SK-N-SH treated with all-trans-retinoic acid at 6 μM for 48 hours (cell line): ENCODE measurements around the gene ETV1.

Experiments
- ATAC-seq: fragments of 200-7000 bp; cut with Tn5 transposase; 3 replicates; pipeline ENCODE4 v1.9.1; 2020; ENCODE audit warnings: mild to moderate bottlenecking, moderate library complexity
- ARNTL ChIP-seq: fragments of 450-650 bp; formaldehyde crosslinking; IDR thresholded peaks from 2 replicates; pipeline ENCODE4 v1.5.0; 2020; ENCODE audit warnings: low read depth, mild to moderate bottlenecking, moderate library complexity, borderline replicate concordance
- BACH2 ChIP-seq: fragments of 250-450 bp; sonication (Bioruptor Pico); IDR thresholded peaks from 2 replicates; pipeline ENCODE4 v1.9.0; 2021; ENCODE audit warnings: mild to moderate bottlenecking, borderline replicate concordance
- CSDC2 ChIP-seq: fragments of 250-450 bp; sonication (Bioruptor Pico); IDR thresholded peaks from 2 replicates; pipeline ENCODE4 v1.5.0; 2020; ENCODE audit warnings: mild to moderate bottlenecking, moderate library complexity
- GLIS3 ChIP-seq: fragments of 250-450 bp; sonication (Bioruptor Pico); IDR thresholded peaks from 2 replicates; pipeline ENCODE4 v1.5.0; 2020; ENCODE audit warnings: mild to moderate bottlenecking, moderate library complexity
- ISL1 ChIP-seq: fragments of 250-450 bp; sonication (Bioruptor Pico); IDR thresholded peaks from 2 replicates; pipeline ENCODE4 v2.1.2; 2022; ENCODE audit warnings: mild to moderate bottlenecking, moderate library complexity
- OSR1 ChIP-seq: fragments of 250-450 bp; sonication (Bioruptor Pico); IDR thresholded peaks from 2 replicates; pipeline ENCODE4 v1.8.0; 2022; ENCODE audit warnings: moderate library complexity, mild to moderate bottlenecking, inconsistent platforms
- PPARA ChIP-seq: fragments of 250-450 bp; sonication (Bioruptor Pico); IDR thresholded peaks from 2 replicates; pipeline ENCODE4 v1.5.0; 2020; ENCODE audit warnings: mild to moderate bottlenecking, borderline replicate concordance
- RARB ChIP-seq: fragments of 250-450 bp; sonication (Bioruptor Pico); IDR thresholded peaks from 2 replicates; pipeline ENCODE4 v1.8.0; 2021; ENCODE audit warnings: mild to moderate bottlenecking, moderate library complexity
- SNAI2 ChIP-seq: fragments of 250-450 bp; sonication (Bioruptor Pico); IDR thresholded peaks from 2 replicates; pipeline ENCODE4 v1.5.0; 2020; ENCODE audit warnings: mild to moderate bottlenecking, moderate library complexity
- TCF4 ChIP-seq: fragments of 250-450 bp; sonication (Bioruptor Pico); IDR thresholded peaks from 2 replicates; pipeline ENCODE4 v1.8.0; 2021; ENCODE audit warnings: mild to moderate bottlenecking, moderate library complexity, borderline replicate concordance
- TOX ChIP-seq: fragments of 250-450 bp; sonication (Bioruptor Pico); IDR thresholded peaks from 2 replicates; pipeline ENCODE4 v1.8.0; 2021; ENCODE audit warnings: mild to moderate bottlenecking, moderate library complexity, borderline replicate concordance
- ZC3H10 ChIP-seq: fragments of 250-450 bp; sonication (Bioruptor Pico); IDR thresholded peaks from 2 replicates; pipeline ENCODE4 v1.5.1; 2021; ENCODE audit warnings: mild to moderate bottlenecking, moderate library complexity
- ZFP3 ChIP-seq: fragments of 250-450 bp; sonication (Bioruptor Pico); IDR thresholded peaks from 2 replicates; pipeline ENCODE4 v1.5.0; 2020; ENCODE audit warnings: mild to moderate bottlenecking, moderate library complexity
- ZFP30 ChIP-seq: fragments of 450-650 bp; formaldehyde crosslinking; IDR thresholded peaks from 2 replicates; pipeline ENCODE4 v1.5.0; 2022; ENCODE audit warnings: mild to moderate bottlenecking, moderate library complexity
- ZNF565 ChIP-seq: fragments of 450-650 bp; formaldehyde crosslinking; conservative IDR thresholded peaks from 2 replicates; pipeline ENCODE4 v1.5.0; 2020; ENCODE audit warnings: low read depth, mild to moderate bottlenecking, moderate library complexity
- ZNF70 ChIP-seq: fragments of 450-650 bp; formaldehyde crosslinking; IDR thresholded peaks from 2 replicates; pipeline ENCODE4 v1.5.0; 2020; ENCODE audit warnings: mild to moderate bottlenecking, moderate library complexity
- ZNF8 ChIP-seq: fragments of 450-650 bp; formaldehyde crosslinking; IDR thresholded peaks from 2 replicates; pipeline ENCODE4 v1.5.0; 2020; ENCODE audit warnings: mild to moderate bottlenecking, moderate library complexity
- TF ChIP-seq, protein P1 (sequence below): fragments of 250-450 bp; sonication (Bioruptor Pico); IDR thresholded peaks from 2 replicates; pipeline ENCODE4 v1.5.0; 2020; ENCODE audit warnings: mild to moderate bottlenecking, moderate library complexity
- TF ChIP-seq, protein P2 (sequence below): fragments of 250-450 bp; sonication (Bioruptor Pico); IDR thresholded peaks from 2 replicates; pipeline ENCODE4 v1.5.1; 2020; ENCODE audit warnings: low read depth, mild to moderate bottlenecking, moderate library complexity
- TF ChIP-seq, protein P3 (sequence below): fragments of 250-450 bp; sonication (Bioruptor Pico); IDR thresholded peaks from 2 replicates; pipeline ENCODE4 v1.8.0; 2020; ENCODE audit warnings: mild to moderate bottlenecking, moderate library complexity, borderline replicate concordance
- TF ChIP-seq, protein P4 (sequence below): fragments of 250-450 bp; sonication (Bioruptor Pico); IDR thresholded peaks from 2 replicates; pipeline ENCODE4 v1.5.1; 2021; ENCODE audit warnings: mild to moderate bottlenecking, moderate library complexity
- TF ChIP-seq, protein P5 (sequence below): fragments of 250-450 bp; sonication (Bioruptor Pico); IDR thresholded peaks from 2 replicates; pipeline ENCODE4 v1.8.0; 2021; ENCODE audit warnings: low read depth, mild to moderate bottlenecking, moderate library complexity, borderline replicate concordance

Gene ETV1

DNA sequence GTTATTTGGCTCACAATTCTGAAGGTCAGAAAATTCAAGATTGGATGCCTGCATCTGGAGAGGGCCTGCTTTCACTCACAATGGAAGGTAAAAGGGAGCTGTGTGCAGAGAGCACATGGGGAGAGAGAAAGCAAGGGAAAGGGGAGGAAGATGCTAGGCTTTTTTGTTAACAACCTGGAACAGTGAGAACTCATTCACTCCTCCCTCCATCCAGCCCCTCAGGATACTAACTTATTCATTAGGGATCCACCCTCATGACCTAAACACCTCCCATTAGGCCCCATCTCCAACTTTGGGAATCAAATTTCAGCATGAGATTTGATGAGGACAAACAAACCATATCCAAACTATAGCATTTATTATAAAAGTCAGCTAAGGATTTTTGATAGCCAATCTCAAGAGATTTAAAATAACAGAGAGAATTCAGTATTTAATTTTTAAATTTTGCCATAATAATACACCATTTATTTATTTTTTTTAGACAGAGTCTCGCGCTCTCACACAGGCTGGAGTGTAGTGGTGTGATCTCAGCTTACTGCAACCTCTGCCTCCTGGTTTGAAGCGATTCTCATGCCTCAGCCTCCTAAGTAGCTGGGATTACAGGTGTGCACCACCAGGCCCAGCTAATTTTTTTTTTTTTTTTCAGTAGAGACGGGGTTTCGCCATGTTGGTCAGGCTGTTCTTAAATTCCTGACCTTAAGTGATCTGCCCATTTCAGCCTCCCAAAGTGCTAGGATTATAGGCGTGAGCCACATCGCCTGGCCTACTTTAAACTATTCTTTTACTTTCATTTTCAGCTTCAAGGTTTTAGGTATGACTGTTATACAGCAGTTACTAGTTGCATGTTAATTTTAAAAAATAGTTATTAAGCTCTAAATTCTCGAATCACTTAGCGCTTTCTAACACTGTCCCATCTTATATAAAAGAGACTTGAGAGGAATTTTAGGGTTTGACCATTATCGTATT is 20.3 kb upstream of the ETV1 start:
- TF ChIP-seq, protein P1, sequence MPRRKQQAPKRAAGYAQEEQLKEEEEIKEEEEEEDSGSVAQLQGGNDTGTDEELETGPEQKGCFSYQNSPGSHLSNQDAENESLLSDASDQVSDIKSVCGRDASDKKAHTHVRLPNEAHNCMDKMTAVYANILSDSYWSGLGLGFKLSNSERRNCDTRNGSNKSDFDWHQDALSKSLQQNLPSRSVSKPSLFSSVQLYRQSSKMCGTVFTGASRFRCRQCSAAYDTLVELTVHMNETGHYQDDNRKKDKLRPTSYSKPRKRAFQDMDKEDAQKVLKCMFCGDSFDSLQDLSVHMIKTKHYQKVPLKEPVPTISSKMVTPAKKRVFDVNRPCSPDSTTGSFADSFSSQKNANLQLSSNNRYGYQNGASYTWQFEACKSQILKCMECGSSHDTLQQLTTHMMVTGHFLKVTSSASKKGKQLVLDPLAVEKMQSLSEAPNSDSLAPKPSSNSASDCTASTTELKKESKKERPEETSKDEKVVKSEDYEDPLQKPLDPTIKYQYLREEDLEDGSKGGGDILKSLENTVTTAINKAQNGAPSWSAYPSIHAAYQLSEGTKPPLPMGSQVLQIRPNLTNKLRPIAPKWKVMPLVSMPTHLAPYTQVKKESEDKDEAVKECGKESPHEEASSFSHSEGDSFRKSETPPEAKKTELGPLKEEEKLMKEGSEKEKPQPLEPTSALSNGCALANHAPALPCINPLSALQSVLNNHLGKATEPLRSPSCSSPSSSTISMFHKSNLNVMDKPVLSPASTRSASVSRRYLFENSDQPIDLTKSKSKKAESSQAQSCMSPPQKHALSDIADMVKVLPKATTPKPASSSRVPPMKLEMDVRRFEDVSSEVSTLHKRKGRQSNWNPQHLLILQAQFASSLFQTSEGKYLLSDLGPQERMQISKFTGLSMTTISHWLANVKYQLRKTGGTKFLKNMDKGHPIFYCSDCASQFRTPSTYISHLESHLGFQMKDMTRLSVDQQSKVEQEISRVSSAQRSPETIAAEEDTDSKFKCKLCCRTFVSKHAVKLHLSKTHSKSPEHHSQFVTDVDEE (CRISPR knock-in tag): no peak
- TF ChIP-seq ZFP30 (CRISPR knock-in tag) (no peak), CSDC2 (CRISPR knock-in tag) (no peak), TCF4 (CRISPR knock-in tag) (no peak), ZFP3 (CRISPR knock-in tag) (no peak), OSR1 (CRISPR knock-in tag) (no peak), BACH2 (CRISPR knock-in tag) (no peak), PPARA (CRISPR knock-in tag) (no peak), ARNTL (CRISPR knock-in tag) (no peak), ZC3H10 (no peak), GLIS3 (CRISPR knock-in tag) (no peak), ZNF565 (CRISPR knock-in tag) (no peak), RARB (CRISPR knock-in tag) (no peak), ZNF8 (CRISPR knock-in tag) (no peak)
- TF ChIP-seq, protein P2, sequence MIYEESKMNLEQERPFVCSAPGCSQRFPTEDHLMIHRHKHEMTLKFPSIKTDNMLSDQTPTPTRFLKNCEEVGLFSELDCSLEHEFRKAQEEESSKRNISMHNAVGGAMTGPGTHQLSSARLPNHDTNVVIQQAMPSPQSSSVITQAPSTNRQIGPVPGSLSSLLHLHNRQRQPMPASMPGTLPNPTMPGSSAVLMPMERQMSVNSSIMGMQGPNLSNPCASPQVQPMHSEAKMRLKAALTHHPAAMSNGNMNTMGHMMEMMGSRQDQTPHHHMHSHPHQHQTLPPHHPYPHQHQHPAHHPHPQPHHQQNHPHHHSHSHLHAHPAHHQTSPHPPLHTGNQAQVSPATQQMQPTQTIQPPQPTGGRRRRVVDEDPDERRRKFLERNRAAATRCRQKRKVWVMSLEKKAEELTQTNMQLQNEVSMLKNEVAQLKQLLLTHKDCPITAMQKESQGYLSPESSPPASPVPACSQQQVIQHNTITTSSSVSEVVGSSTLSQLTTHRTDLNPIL: no peak
- TF ChIP-seq, protein P3, sequence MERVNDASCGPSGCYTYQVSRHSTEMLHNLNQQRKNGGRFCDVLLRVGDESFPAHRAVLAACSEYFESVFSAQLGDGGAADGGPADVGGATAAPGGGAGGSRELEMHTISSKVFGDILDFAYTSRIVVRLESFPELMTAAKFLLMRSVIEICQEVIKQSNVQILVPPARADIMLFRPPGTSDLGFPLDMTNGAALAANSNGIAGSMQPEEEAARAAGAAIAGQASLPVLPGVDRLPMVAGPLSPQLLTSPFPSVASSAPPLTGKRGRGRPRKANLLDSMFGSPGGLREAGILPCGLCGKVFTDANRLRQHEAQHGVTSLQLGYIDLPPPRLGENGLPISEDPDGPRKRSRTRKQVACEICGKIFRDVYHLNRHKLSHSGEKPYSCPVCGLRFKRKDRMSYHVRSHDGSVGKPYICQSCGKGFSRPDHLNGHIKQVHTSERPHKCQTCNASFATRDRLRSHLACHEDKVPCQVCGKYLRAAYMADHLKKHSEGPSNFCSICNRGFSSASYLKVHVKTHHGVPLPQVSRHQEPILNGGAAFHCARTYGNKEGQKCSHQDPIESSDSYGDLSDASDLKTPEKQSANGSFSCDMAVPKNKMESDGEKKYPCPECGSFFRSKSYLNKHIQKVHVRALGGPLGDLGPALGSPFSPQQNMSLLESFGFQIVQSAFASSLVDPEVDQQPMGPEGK (CRISPR knock-in tag): no peak
- TF ChIP-seq, protein P4, sequence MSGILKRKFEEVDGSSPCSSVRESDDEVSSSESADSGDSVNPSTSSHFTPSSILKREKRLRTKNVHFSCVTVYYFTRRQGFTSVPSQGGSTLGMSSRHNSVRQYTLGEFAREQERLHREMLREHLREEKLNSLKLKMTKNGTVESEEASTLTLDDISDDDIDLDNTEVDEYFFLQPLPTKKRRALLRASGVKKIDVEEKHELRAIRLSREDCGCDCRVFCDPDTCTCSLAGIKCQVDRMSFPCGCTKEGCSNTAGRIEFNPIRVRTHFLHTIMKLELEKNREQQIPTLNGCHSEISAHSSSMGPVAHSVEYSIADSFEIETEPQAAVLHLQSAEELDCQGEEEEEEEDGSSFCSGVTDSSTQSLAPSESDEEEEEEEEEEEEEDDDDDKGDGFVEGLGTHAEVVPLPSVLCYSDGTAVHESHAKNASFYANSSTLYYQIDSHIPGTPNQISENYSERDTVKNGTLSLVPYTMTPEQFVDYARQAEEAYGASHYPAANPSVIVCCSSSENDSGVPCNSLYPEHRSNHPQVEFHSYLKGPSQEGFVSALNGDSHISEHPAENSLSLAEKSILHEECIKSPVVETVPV (CRISPR knock-in tag): no peak
- TF ChIP-seq, protein P5, sequence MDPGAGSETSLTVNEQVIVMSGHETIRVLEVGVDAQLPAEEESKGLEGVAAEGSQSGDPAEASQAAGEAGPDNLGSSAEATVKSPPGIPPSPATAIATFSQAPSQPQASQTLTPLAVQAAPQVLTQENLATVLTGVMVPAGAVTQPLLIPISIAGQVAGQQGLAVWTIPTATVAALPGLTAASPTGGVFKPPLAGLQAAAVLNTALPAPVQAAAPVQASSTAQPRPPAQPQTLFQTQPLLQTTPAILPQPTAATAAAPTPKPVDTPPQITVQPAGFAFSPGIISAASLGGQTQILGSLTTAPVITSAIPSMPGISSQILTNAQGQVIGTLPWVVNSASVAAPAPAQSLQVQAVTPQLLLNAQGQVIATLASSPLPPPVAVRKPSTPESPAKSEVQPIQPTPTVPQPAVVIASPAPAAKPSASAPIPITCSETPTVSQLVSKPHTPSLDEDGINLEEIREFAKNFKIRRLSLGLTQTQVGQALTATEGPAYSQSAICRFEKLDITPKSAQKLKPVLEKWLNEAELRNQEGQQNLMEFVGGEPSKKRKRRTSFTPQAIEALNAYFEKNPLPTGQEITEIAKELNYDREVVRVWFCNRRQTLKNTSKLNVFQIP (CRISPR knock-in tag): no peak
- TF ChIP-seq, all 23 proteins: peak for 0
- ATAC-seq: no peak

DNA sequence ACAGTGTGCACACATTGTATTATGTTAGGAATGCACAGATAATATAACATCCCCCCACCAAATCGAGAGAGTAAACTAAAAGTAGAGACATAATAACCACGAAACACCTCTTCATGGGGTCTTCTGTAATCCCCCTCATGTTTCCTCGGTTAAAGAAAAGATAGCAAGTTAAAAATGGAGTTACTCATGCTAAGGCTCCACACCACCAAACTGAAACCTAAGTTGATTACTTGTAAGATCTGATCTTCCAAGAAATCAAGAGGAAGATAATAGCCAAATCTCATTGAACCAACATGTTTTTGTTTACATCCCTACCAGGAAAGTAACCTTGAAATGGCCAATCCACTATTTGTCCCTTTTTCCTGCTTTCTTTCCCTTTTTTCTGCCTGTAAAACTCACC is 11.7 kb upstream of the ETV1 start:
- ATAC-seq: no peak
- TF ChIP-seq BACH2 (CRISPR knock-in tag) (no peak), OSR1 (CRISPR knock-in tag) (no peak), ZNF70 (CRISPR knock-in tag) (no peak), ZNF565 (CRISPR knock-in tag) (no peak), SNAI2 (CRISPR knock-in tag) (no peak), ZC3H10 (no peak)
- TF ChIP-seq, all 23 proteins: peak for 0

DNA sequence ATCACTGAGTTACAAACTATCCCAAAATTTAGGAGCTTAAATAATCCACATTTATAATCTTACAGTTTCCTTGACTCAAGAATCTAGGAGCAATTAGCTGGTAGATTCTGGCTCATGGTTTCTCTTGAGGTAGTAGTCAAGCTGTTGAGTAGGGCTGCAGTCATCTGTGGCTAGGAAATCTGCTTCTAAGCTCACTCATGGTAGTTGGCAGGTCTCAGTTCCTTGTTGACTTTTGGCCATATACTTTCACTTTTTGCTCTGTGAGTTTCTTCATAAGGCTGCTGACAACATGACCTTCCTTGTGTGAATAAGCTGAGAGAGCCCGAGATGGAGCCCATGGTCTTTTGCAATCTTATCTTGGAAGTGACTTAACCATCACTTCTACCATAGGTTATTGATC is 10.8 kb upstream of the ETV1 start:
- ATAC-seq: no peak
- TF ChIP-seq TCF4 (CRISPR knock-in tag) (no peak), ZNF8 (CRISPR knock-in tag) (no peak), ISL1 (CRISPR knock-in tag) (no peak), SNAI2 (CRISPR knock-in tag) (no peak), ZC3H10 (no peak), CSDC2 (CRISPR knock-in tag) (no peak), PPARA (CRISPR knock-in tag) (no peak), TOX (CRISPR knock-in tag) (no peak), ZFP3 (CRISPR knock-in tag) (no peak)
- TF ChIP-seq, protein P3 (CRISPR knock-in tag): no peak
- TF ChIP-seq, protein P4 (CRISPR knock-in tag): no peak
